ENCODE data around the gene MOB2. TPM values are rescaled to one million over a fixed set of nuclear protein-coding genes. Genes with fewer than 3 reads are reported as not detected.

MOB2 gene
- total RNA-seq, 1 experiment from 2014 or later, result 22.4 TPM

- DNase-seq (ENCODE audit: low spot score), result no peak
Observed at GRCh38 chr11:1457326-1457680, 29.3 kb downstream of the MOB2 start.

- no peak for DNase-seq (ENCODE audit: low spot score)
Observed at GRCh38 chr11:1456596-1457325, 29.8 kb downstream of the MOB2 start.

- no peak for DNase-seq (ENCODE audit: low spot score)
Observed at GRCh38 chr11:1456176-1456575, 30.4 kb downstream of the MOB2 start.

- DNase-seq (ENCODE audit: low spot score), result no peak
Observed at GRCh38 chr11:1455763-1456060, 30.9 kb downstream of the MOB2 start.

GRCh38 chr11:1455032-1455762 is 31.4 kb downstream of the MOB2 start:
- no peak for DNase-seq (ENCODE audit: low spot score)

- no peak for DNase-seq (ENCODE audit: low spot score)
Observed at GRCh38 chr11:1454576-1454975, 32.0 kb downstream of the MOB2 start.

GRCh38 chr11:1453611-1454034 is 33.0 kb downstream of the MOB2 start:
- no peak for DNase-seq (ENCODE audit: low spot score)

GRCh38 chr11:1452744-1453143 is 33.8 kb downstream of the MOB2 start:
- no peak for DNase-seq (ENCODE audit: low spot score)

- no peak for DNase-seq (ENCODE audit: low spot score)
Observed at GRCh38 chr11:1451781-1452470, 34.7 kb downstream of the MOB2 start.

GRCh38 chr11:1450949-1451710 is 35.4 kb downstream of the MOB2 start:
- DNase-seq (ENCODE audit: low spot score), result no peak

- no peak for DNase-seq (ENCODE audit: low spot score)
Observed at GRCh38 chr11:1450344-1450875, 36.2 kb downstream of the MOB2 start.

- no peak for DNase-seq (ENCODE audit: low spot score)
Observed at GRCh38 chr11:1449490-1450243, 36.9 kb downstream of the MOB2 start.

GRCh38 chr11:1448882-1449281 is 37.7 kb downstream of the MOB2 start:
- DNase-seq (ENCODE audit: low spot score), result no peak

- DNase-seq (ENCODE audit: low spot score), result no peak
Observed at GRCh38 chr11:1447845-1448825, 38.4 kb downstream of the MOB2 start.

- no peak for DNase-seq (ENCODE audit: low spot score)
Observed at GRCh38 chr11:1446623-1447022, 40.0 kb downstream of the MOB2 start.

GRCh38 chr11:1445741-1446445 is 40.7 kb downstream of the MOB2 start:
- DNase-seq (ENCODE audit: low spot score), result peak; percentile 21

- no peak for DNase-seq (ENCODE audit: low spot score)
Observed at GRCh38 chr11:1444823-1445422, 41.7 kb downstream of the MOB2 start.

- no peak for DNase-seq (ENCODE audit: low spot score)
Observed at GRCh38 chr11:1444321-1444720, 42.3 kb downstream of the MOB2 start.

GRCh38 chr11:1443737-1444136 is 42.8 kb downstream of the MOB2 start:
- DNase-seq (ENCODE audit: low spot score), result no peak
